GM10847 (cell line): ENCODE results near the gene SF3B4.

Source experiments
- POLR2A ChIP-seq: IDR thresholded peaks from 2 replicates; pipeline ENCODE4 v1.6.1; 2011; ENCODE audit not compliant: insufficient read length; ENCODE audit errors: extremely low read depth

Gene SF3B4

DNA sequence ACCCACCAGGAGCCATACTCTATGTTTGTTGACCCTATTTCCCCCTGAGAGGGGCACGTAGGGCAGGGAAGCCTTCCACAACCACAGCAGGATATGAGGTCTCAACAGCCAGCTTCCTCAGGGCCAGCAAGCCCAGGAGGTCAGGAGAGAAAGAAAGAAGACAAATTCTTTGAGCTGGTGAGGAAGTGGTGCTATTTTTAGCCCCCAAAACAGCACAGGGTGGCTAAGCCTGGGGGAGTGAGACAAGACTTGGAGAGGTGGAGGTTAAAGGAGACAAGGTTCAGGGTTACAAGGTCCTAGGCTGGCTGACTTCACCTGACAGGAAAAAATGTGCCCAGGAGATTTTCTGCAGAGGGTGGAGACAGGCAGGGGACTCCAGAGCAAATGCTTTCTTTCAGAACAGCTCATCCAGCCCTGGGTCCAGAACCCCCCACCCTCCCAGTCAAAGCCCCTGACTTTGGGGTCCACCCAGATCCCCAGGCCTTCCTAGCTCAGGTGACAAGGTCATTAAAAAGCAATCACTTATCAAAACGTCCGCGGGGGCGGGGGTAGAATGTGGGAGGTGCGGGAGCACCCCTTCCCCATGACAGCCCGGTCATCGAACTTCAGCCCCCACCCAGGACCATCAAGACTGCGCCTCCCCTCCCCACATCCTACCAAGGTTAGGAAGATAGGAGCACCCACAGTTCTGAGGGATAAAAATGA is 11.3 kb downstream of the SF3B4 start:
- no peak for TF ChIP-seq POLR2A

DNA sequence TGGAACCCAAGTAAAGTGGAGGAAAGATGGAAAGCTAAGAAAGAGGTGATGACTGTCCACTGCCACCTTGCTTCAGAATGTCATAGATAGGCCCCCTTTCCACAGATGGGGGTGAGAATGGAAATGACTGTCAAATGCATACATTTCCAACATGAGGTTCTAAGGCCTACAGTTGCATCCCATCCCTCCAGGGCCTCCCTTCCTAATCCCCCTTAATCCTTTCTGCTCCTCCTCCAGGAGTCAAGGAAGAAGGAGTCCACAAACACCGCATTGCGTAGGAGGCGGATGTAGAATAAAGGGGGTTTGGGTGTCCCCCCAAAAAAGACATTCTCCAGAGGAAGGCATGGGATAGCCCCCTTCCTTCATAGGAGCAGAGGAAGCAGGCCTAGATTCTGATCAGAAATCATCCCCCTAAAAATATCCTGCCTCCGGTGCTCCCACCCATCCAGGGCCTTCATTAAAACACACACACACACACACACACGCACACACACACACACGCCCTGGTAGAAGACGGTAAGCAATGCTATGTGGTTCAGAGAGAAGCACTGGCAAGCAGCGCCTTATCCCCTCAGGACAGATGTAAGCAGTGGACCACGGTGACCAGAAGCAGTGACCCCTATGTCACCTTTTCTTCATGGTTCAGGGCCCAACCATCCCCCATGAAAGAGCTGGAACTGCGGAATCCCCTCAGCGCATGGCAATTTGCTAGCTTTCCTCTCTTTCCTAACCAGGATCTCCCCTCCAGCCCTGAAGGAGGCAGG is 12.0 kb downstream of the SF3B4 start:
- TF ChIP-seq POLR2A: no peak

DNA sequence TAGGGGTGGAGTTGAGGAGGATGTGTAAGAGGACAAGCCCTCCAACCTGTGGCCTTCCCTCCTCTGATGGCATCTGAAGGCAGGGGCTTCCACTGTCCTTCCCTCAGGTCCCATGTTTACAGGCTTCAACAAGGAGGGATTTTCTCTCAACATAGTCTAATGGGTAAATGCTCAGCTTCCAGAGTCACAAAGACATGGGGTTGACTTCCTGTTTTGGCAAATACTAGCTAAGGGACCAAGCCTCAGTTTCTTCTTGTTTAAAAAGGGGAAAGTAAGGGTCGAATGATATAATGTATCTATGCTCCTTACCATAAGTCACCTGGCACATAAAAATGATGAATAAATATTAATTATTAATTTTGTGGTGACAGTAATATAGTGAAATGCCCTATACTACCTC is 13.1 kb downstream of the SF3B4 start:
- TF ChIP-seq POLR2A: no peak

DNA sequence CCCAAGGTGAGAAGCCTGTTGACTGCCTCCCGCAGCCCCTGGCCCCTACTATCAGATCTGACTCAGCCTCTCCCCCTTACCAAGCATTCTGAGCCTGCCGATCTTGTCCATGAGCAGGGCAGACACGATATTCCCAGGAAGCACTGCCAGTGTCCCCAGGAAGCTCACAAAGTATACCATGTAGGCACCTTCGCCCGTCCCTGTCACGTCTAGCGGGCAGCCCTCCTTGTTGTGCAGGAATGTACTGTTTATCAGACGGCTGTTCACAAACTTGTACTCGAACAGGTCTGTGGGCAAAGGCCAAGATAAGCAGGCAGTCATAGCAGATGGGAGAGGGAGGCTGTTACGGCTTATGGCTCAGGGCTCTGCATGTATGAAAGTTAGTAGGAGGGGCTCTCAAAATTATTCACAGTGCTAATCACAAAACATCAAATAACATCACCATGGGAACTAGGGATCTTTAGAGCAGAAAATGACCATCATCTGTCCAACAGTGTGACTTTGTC is 21.0 kb downstream of the SF3B4 start:
- no peak for TF ChIP-seq POLR2A

DNA sequence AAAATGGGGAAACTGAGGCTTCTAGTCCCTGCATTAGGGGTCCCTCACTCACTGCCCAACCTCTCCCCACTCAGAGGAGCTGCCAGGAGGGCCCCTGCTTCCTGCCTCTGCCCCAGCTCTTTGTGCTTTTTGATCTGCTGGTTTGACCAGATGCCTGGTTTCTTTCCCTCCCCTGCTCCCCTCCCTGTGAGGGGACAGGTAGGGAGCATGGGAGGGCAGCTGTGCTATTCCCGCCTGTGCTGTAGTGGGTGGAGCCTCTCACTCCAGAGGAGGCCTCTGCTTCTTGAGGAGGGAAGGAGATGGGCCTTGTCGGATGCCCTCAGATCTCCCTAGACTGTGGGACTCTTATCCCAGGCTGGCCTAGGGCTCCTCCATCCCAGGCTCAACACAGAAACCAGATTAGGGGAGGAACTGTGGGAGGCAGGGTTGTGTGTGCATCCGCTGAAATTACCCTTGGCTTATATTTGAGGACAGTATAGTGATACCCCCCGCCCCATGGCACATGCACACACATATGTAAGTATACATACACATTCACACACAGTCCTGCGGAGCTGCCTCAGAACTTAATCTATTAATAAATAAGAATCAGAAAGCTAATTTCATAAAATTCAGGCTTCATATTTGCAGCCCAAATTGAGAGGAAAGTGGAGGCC is 23.6 kb downstream of the SF3B4 start:
- TF ChIP-seq POLR2A: no peak

DNA sequence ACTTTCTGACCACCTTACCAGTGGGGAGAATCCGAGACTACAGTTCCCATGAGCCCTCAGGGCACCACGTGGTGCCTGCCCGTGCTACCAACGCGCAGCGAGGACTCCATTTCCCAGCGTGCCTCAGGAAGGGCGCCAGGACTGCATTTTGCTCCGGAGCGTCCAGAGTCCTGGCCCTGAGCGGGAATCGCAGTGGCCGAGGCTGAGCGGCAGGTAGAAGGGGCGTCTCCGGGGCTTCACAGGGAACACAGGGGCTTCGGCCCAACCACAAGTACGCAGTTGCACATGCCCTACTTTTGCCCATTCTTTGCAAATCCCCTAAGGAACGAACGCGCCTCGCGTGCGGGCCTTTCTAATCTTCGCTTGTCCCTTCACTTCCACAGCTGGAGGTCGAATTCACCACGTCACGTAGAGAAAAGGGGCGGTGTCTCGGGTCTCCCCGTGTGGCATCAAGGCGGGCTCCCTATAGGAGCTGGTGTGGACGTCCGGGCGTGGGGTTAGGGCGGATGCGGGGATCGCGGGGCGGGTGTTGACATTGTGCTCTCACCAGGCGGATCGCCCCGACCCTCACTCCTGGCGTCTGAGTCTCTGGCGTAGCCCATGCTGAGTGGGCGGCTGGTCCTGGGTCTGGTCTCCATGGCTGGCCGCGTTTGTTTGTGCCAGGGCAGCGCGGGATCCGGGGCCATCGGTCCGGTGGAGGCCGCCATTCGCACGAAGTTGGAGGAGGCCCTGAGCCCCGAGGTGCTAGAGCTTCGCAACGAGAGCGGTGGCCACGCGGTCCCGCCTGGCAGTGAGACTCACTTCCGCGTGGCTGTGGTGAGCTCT is 27.9 kb downstream of the SF3B4 start, which contains the start of gene BOLA1:
TSS of gene BOLA1 (plus strand) at position 109 of the 825 bp plus-strand sequence. CDS start at position 601, 492 bp downstream.
- peak; percentile 53 for TF ChIP-seq POLR2A

DNA sequence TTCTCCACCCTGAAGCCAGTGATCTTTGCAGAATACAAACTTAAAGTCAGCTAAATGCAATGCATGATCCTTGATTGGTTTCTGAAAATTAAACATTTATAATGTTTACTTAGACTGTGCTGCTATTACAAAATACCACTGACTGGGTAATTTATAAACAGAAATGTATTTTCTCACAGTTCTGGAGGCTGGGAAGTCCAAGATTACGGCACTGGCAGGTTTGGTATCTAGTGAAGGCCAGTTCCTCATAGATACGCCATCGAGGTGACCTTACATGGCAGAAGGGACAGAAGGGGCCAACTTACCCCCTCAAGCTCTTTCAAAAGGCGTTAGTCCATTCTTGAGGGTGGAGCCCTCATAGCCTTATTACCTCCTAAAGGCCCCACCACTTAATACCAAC is 31.0 kb downstream of the SF3B4 start:
- TF ChIP-seq POLR2A: no peak

DNA sequence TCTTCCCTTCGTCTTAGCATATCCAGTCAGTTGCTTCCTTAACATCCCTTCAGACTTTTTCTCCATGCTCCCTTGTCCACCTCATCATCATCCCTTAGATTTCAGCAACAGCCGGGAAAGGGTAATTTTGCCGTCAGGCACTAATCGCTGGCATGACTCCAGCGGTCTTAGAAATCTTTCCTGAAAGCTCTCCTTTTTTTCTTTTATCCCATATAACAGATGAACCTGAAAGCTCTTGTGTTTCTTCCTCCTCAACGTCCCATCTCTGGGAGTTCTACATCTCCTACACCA is 38.7 kb downstream of the SF3B4 start:
- TF ChIP-seq POLR2A: no peak

DNA sequence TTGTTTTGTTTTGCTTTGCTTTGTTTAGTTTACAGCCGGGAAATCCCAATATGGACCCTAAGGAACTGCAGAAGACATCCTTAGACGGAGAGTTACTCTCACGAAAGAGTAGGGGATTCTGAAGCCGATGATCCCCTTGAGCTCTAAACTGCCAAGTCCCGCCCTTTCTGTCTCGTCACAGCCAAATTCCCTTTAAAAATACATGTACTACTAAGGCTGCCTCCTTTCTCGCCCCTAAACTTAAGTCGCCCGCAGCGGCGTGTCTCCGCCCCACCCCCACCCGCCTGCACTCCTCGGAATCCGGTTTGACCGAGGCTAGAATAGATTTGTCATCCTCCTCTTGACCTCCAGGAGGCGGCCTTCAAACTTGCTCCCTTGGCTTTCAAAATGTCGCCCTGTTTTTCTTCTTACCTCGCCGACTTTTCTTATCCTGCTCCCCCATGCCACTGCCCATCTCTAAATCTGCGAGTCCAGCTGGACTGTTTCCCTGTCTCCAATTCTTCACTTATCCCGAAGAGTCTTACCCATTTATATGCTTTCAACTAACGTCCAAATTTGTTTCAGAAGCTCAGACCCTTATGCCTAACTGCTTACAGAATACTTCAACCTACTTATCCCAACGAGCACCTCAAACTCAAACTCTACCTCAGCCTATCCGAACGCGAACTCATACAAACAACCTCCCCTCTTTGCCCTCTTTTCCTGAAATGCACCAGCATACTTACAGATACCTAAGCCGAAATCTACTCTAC is 39.2 kb downstream of the SF3B4 start:
- TF ChIP-seq POLR2A: peak; percentile 88

DNA sequence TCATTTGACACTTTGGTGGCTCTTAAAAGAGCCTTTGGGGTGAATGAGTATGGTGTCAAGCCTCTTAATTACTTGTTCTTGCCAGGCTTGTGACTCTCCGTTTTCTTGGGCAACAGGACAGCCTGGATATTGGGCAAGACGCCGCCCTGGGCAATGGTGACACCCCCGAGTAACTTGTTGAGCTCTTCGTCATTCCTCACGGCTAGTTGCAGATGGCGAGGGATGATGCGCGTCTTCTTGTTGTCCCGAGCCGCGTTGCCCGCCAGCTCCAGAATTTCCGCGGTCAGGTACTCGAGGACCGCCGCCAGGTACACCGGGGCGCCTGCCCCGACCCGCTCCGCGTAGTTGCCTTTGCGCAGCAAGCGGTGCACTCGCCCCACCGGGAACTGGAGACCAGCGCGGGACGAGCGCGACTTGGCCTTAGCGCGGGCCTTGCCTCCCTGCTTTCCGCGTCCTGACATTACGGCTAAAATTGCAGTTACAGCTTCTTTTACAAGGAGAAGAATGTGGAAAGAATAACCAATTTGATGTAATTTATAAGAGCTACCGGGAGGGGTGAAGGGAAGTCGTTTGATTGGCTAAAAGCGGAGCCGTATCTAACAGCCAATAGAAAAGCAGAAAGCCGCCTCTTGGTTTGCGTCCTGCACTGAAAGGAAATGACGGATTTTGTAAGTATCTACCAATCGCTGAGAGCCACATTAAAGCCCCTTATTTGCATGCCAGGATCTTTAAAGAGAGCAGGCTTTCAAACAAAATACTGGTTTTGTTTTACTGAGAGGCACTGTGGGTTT is 40.0 kb downstream of the SF3B4 start:
- TF ChIP-seq POLR2A: peak; percentile 91

DNA sequence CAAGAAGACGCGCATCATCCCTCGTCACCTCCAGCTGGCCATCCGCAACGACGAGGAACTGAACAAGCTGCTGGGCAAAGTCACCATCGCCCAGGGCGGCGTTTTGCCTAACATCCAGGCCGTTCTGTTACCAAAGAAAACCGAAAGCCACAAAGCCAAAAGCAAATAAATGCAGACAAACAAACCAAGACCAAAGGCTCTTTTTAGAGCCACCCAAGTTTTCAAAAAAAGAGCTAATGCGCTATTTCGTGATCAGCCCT is 40.5 kb downstream of the SF3B4 start:
- TF ChIP-seq POLR2A: peak; percentile 65

DNA sequence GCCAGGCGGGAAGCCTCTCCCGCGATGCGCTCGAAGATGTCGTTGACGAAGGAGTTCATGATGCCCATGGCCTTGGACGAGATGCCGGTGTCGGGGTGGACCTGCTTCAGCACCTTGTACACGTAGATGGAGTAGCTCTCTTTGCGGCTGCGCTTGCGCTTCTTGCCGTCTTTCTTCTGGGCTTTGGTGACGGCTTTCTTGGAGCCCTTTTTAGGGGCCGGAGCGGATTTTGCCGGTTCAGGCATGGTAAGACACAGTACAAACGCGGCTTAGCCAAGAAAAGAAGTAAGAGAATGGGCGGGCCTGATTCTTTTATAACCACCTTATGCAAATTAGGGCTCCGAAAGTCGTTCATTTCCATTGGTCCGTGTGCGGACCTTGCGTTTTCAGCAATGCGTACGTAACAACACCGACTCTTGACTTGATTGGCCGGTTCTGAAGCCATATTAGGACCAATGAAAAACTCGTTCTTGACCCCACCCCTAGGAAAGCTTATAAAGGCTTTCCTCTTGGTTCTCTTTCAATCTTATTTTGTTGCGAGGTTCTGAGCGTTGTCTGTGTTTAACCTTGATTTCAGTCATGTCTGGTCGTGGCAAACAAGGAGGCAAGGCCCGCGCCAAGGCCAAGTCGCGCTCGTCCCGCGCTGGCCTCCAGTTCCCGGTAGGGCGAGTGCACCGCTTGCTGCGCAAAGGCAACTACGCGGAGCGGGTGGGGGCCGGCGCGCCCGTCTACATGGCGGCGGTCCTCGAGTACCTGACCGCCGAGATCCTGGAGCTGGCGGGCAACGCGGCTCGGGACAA is 41.0 kb downstream of the SF3B4 start:
- peak; percentile 97 for TF ChIP-seq POLR2A
